Right ventricle myocardium inferior (tissue), 1 donor: Measurements from ENCODE around the gene MPRIP. TPM values are rescaled to one million over a fixed set of nuclear protein-coding genes. Genes with fewer than 3 reads are reported as not detected.

Experiments
- ATAC-seq: fragments of 200-7000 bp; cut with Tn5 transposase; one replicate; pipeline ENCODE4 v1.9.1; 2020; ENCODE audit warnings: mild to moderate bottlenecking, moderate library complexity
- DNase-seq: peaks from one replicate; pipeline ENCODE4 v3.0.0; 2021; ENCODE audit errors: missing footprints
- intact Hi-C: fragments of 100-400 bp; cut with DNase I; formaldehyde crosslinking; loops from one replicate; pipeline ENCODE4 v1.11.0; 2022
- total RNA-seq: library from RNA; stranded (reverse); fragmentation: NEBNext Ultra II Directional; extraction: Animal tissue kit (Norgen Biotek cat#: 25700); gene quantifications from one replicate; pipeline ENCODE4 v1.2.1, GENCODE V29; 2021
- donor health status: DM: no; HTN: yes; CAD: no; lungs with severe emphysema.

MPRIP gene
- total RNA-seq, 1 donor from 2014 or later: 312 TPM

GRCh38 chr17:17060001-17060922, 18.0 kb downstream of the MPRIP start:
- DNase-seq (no peak), ATAC-seq (no peak)
- intact Hi-C loops: no loop called here

- DNase-seq (no peak), ATAC-seq (no peak)
- intact Hi-C loops: no loop called here
These were observed 18.7 kb downstream of the MPRIP start for GRCh38 chr17:17060930-17061329.

GRCh38 chr17:17061516-17061915, 19.3 kb downstream of the MPRIP start:
- no peak for DNase-seq
- no peak for ATAC-seq
- intact Hi-C loops: no loop called here

- no peak for DNase-seq
- intact Hi-C loops: no loop called here
- ATAC-seq: no peak
These were observed 20.1 kb downstream of the MPRIP start for GRCh38 chr17:17062356-17062755.

- ATAC-seq: peak; percentile 35
- no peak for DNase-seq
These were observed 20.6 kb downstream of the MPRIP start for GRCh38 chr17:17062866-17063265.

GRCh38 chr17:17063546-17064122, 21.4 kb downstream of the MPRIP start:
- peak; percentile 86 for DNase-seq
- intact Hi-C loops: no loop called here
- peak; percentile 59 for ATAC-seq

More at GRCh38 chr17:17062866-17063265, 20.6 kb downstream of the MPRIP start:
- intact Hi-C loops: no loop called here

GRCh38 chr17:17064322-17064721, 22.1 kb downstream of the MPRIP start:
- ATAC-seq (no peak), DNase-seq (no peak)
- intact Hi-C loops: no loop called here

- no peak for ATAC-seq
- DNase-seq: no peak
- intact Hi-C loops: no loop called here
These were observed 23.8 kb downstream of the MPRIP start for GRCh38 chr17:17066021-17066420.

- intact Hi-C loops: no loop called here
- ATAC-seq (no peak), DNase-seq (no peak)
These were observed 25.0 kb downstream of the MPRIP start for GRCh38 chr17:17067257-17067656.

GRCh38 chr17:17069849-17070248, 27.6 kb downstream of the MPRIP start:
- intact Hi-C loops: no loop called here
- DNase-seq: no peak
- no peak for ATAC-seq

GRCh38 chr17:17070931-17071330, 28.7 kb downstream of the MPRIP start:
- intact Hi-C loops: loop anchor here (1.0 kb wide), 1 partner anchor 13 kb away; no protein-coding TSS in a partner anchor
- no peak for ATAC-seq
- DNase-seq: peak; percentile 5

GRCh38 chr17:17071531-17072360, 29.5 kb downstream of the MPRIP start:
- ATAC-seq (no peak), DNase-seq (peak; percentile 25)
- intact Hi-C loops: loop anchor here (1.0 kb wide), 1 partner anchor 13 kb away; no protein-coding TSS in a partner anchor

GRCh38 chr17:17072546-17072945, 30.3 kb downstream of the MPRIP start:
- DNase-seq (peak; percentile 23), ATAC-seq (no peak)
- intact Hi-C loops: no loop called here

- ATAC-seq (no peak), DNase-seq (peak; percentile 58)
- intact Hi-C loops: no loop called here
These were observed 30.8 kb downstream of the MPRIP start for GRCh38 chr17:17073030-17073564.

- intact Hi-C loops: loop anchor here (2.0 kb wide), 1 partner anchor 31 kb away; the partner anchor contains the start of gene MPRIP
- ATAC-seq (peak; percentile 19), DNase-seq (no peak)
These were observed 31.5 kb downstream of the MPRIP start for GRCh38 chr17:17073581-17074403.

- DNase-seq (peak; percentile 70), ATAC-seq (peak; percentile 27)
- intact Hi-C loops: loop anchor here (2.0 kb wide), 1 partner anchor 32 kb away; the partner anchor contains the start of gene MPRIP
These were observed 33.0 kb downstream of the MPRIP start for GRCh38 chr17:17075125-17075781.

GRCh38 chr17:17076066-17076465, 33.8 kb downstream of the MPRIP start:
- ATAC-seq (no peak), DNase-seq (no peak)
- intact Hi-C loops: no loop called here
